Measurements from ENCODE around the gene RNF38. TPM values are rescaled to one million over a fixed set of nuclear protein-coding genes. Genes with fewer than 3 reads are reported as not detected.
"Not testable (repeated sequence)": the region's sequence is repeated elsewhere in the genome, so short reads cannot be mapped to it uniquely, and the experiment has no call there.

RNF38 gene
- total and polyA plus RNA-seq, 2 experiments from 2014 or later: 13.7 to 61.9 TPM

DNA sequence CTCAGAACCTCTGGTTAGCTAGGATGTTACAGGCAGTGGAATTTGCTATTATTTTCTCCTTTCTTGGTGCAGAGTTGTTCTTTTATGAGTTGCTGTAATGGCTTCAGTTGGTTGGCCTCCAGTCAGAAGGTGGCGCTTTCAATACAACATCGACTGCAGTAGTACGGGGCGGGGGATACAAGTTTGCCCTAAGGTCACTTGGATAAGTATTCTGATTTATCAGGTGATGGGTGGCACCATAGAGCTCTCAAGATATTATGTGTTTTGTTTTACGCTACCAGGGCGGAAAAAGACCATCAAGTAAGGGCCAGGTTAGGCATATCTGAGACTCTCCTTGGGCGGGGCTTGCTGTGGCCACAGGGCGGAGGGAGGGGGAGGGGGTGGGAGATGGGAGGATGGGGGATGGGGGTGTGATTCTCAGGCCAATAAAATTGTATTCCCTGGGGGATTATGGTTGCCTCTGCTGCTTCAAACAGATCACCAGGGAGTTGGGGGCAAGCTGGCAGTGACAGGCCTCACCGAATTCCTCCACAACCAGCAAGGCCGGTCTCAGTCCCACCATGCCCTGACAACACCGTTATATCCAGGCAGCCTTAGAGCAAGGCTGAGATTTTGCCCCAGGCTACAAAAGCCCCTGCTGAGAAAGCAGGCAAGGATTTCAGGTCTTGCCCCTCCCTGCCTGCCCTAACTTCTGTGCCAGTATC lies 15.9 kb upstream of the RNF38 start:
- TF ChIP-seq NANOG (IDR thresholded peaks at IDR 0.05; ENCODE audit: borderline replicate concordance) (no peak), JUNB (IDR thresholded peaks at IDR 0.05; ENCODE audit: unreplicated experiment) (no peak), EZH2 (IDR thresholded peaks at IDR 0.05; ENCODE audit: low read depth, unreplicated experiment) (no peak), CREB1 (CRISPR knock-in tag; IDR thresholded peaks at IDR 0.05; ENCODE audit: low read depth) (0 out of 2 replicates have a peak, but pooled peaks have one; percentile 14), EZH2phosphoT487 (IDR thresholded peaks at IDR 0.05; ENCODE audit: unreplicated experiment) (no peak), CTCF (conservative IDR thresholded peaks at IDR 0.05; ENCODE audit: low read depth in 2 of 2) (peak; percentile 65 to 74)
- TF ChIP-seq, protein P1, sequence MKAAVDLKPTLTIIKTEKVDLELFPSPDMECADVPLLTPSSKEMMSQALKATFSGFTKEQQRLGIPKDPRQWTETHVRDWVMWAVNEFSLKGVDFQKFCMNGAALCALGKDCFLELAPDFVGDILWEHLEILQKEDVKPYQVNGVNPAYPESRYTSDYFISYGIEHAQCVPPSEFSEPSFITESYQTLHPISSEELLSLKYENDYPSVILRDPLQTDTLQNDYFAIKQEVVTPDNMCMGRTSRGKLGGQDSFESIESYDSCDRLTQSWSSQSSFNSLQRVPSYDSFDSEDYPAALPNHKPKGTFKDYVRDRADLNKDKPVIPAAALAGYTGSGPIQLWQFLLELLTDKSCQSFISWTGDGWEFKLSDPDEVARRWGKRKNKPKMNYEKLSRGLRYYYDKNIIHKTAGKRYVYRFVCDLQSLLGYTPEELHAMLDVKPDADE (IDR thresholded peaks at IDR 0.05): no peak
- TF ChIP-seq, protein P2, sequence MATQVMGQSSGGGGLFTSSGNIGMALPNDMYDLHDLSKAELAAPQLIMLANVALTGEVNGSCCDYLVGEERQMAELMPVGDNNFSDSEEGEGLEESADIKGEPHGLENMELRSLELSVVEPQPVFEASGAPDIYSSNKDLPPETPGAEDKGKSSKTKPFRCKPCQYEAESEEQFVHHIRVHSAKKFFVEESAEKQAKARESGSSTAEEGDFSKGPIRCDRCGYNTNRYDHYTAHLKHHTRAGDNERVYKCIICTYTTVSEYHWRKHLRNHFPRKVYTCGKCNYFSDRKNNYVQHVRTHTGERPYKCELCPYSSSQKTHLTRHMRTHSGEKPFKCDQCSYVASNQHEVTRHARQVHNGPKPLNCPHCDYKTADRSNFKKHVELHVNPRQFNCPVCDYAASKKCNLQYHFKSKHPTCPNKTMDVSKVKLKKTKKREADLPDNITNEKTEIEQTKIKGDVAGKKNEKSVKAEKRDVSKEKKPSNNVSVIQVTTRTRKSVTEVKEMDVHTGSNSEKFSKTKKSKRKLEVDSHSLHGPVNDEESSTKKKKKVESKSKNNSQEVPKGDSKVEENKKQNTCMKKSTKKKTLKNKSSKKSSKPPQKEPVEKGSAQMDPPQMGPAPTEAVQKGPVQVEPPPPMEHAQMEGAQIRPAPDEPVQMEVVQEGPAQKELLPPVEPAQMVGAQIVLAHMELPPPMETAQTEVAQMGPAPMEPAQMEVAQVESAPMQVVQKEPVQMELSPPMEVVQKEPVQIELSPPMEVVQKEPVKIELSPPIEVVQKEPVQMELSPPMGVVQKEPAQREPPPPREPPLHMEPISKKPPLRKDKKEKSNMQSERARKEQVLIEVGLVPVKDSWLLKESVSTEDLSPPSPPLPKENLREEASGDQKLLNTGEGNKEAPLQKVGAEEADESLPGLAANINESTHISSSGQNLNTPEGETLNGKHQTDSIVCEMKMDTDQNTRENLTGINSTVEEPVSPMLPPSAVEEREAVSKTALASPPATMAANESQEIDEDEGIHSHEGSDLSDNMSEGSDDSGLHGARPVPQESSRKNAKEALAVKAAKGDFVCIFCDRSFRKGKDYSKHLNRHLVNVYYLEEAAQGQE (IDR thresholded peaks at IDR 0.05; ENCODE audit: unreplicated experiment): no peak
- peak; percentile 84 for DNase-seq (ENCODE audit: low spot score)

DNA sequence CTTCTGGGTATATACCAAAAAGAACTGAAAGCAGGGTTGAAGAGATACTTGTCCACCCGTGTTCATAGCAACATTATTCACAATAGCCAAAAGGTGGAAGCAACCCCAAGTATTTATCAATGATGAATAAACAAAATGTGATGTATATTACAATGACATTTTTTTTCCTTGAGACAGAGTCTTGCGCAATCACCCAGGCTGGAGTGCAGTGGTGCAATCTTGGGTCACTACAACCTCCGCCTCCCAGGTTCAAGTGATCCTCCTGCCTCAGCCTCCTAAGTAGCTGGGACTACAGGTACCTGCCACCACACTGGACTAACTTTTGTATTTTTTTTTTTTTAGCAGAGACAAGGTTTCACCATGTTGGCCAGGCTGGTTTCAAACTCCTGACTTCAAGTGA lies 11.3 kb upstream of the RNF38 start:
- Histone ChIP-seq H3K4me1 (ENCODE audit: insufficient read depth) (peaks cover 27% of the 10 kb centered on the region), H4K20me1 (replicated peaks; ENCODE audit: insufficient read depth) (peaks cover 13% of the 10 kb centered on the region), H3K79me2 (replicated peaks; ENCODE audit: insufficient read depth) (peaks cover 81% of the 10 kb centered on the region), H3F3A (replicated peaks; ENCODE audit: low read depth) (peaks cover 12% of the 10 kb centered on the region)
- H3K4me3 ChIP-seq; H3K36me3 ChIP-seq (ENCODE audit: insufficient read depth); H3K9me2 ChIP-seq (ENCODE audit: insufficient read depth); H3K27ac Mint-ChIP-seq; H3K27ac ChIP-seq (ENCODE audit: low read depth); DNase-seq (ENCODE audit: low spot score); H3K27me3 ChIP-seq (ENCODE audit: insufficient read depth); H3K4me3 Mint-ChIP-seq; H3K9me3 Mint-ChIP-seq; H3K4me2 ChIP-seq; H2AFZ ChIP-seq; ATAC-seq: not testable (repeated sequence)
- peaks cover 10% of the 10 kb centered on the region for H3K27me3 Mint-ChIP-seq (ENCODE audit: insufficient read depth, low read depth, poor library complexity)
- H3K36me3 Mint-ChIP-seq (ENCODE audit: low read depth): peaks cover 10% of the 10 kb centered on the region; the same call in 1 of the 3 replicates
- H3K4me1 Mint-ChIP-seq: peaks cover 36% of the 10 kb centered on the region

More for the DNA sequence above, 15.9 kb upstream of the RNF38 start:
- Mint-ChIP-seq H3K36me3 (ENCODE audit: low read depth) (peaks cover 16% of the 10 kb centered on the region), H3K27me3 (ENCODE audit: insufficient read depth, low read depth, poor library complexity) (peaks cover 10% of the 10 kb centered on the region), H3K27ac (peak overlapping the region; percentile 85), H3K9me3 (no peaks in the 10 kb centered on the region), H3K4me1 (peaks cover 32% of the 10 kb centered on the region), H3K4me3 (peak overlapping the region; percentile 56; the same call in 2 of the 3 replicates)
- peak; percentile 82 for ATAC-seq
- Histone ChIP-seq H3K27ac (ENCODE audit: low read depth) (peak overlapping the region; percentile 91), H3K4me3 (peak overlapping the region; percentile 38), H3K36me3 (ENCODE audit: insufficient read depth) (no peaks in the 10 kb centered on the region), H2AFZ (no peak overlapping the region), H3K9me2 (ENCODE audit: insufficient read depth) (0 out of 2 replicates have a peak, but pooled peaks cover 5% of the 10 kb centered on the region), H3K79me2 (replicated peaks; ENCODE audit: insufficient read depth) (peaks cover 87% of the 10 kb centered on the region), H3F3A (replicated peaks; ENCODE audit: low read depth) (peaks cover 12% of the 10 kb centered on the region), H3K4me1 (ENCODE audit: insufficient read depth) (peaks cover 29% of the 10 kb centered on the region), H3K27me3 (ENCODE audit: insufficient read depth) (no peaks in the 10 kb centered on the region), H4K20me1 (replicated peaks; ENCODE audit: insufficient read depth) (peaks cover 15% of the 10 kb centered on the region; the same call in 1 of the 2 replicates), H3K4me2 (peak overlapping the region; percentile 71)

GRCh38 chr9:36409076-36409475 lies 9.0 kb upstream of the RNF38 start:
- Histone ChIP-seq H3K79me2 (replicated peaks; ENCODE audit: insufficient read depth) (peaks cover 86% of the 10 kb centered on the region), H3K27ac (ENCODE audit: low read depth) (peak overlapping the region; percentile 61)
- not testable (repeated sequence) for H3K4me2 ChIP-seq; H3K9me2 ChIP-seq (ENCODE audit: insufficient read depth); H3F3A ChIP-seq (replicated peaks; ENCODE audit: low read depth); H3K9me3 Mint-ChIP-seq; H3K36me3 ChIP-seq (ENCODE audit: insufficient read depth); ATAC-seq; H3K27ac Mint-ChIP-seq; H3K4me1 ChIP-seq (ENCODE audit: insufficient read depth); H3K4me3 ChIP-seq; DNase-seq (ENCODE audit: low spot score); H3K27me3 Mint-ChIP-seq (ENCODE audit: insufficient read depth, low read depth, poor library complexity); H4K20me1 ChIP-seq (replicated peaks; ENCODE audit: insufficient read depth); H3K27me3 ChIP-seq (ENCODE audit: insufficient read depth); H2AFZ ChIP-seq; H3K4me3 Mint-ChIP-seq
- Mint-ChIP-seq H3K36me3 (ENCODE audit: low read depth) (peaks cover 16% of the 10 kb centered on the region; the same call in 2 of the 3 replicates), H3K4me1 (peaks cover 18% of the 10 kb centered on the region)

Measured in GM23338 (cell line).